ENCODE data around the gene LAGE3.

DNA sequence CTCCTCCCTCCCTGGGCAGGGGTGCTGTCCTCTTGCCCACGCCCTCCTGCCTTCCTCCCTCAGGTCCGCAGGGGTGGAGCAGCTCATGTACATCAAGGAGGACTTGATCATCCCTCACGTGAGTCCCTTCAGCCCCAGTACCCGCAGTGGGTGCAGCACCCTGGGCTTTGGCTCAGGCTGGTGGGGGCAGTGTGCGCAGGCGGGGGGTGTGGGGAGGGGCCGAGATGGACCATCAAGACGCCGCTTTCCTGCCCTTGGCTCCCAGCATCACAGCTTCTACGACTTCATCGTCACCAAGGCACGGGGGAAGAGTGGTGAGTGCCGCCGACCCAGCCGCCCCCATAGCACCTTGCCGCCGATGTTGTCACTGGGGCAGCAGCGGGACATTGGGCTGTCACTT, 29.5 kb downstream of the LAGE3 start:
- TF ChIP-seq, protein P1, sequence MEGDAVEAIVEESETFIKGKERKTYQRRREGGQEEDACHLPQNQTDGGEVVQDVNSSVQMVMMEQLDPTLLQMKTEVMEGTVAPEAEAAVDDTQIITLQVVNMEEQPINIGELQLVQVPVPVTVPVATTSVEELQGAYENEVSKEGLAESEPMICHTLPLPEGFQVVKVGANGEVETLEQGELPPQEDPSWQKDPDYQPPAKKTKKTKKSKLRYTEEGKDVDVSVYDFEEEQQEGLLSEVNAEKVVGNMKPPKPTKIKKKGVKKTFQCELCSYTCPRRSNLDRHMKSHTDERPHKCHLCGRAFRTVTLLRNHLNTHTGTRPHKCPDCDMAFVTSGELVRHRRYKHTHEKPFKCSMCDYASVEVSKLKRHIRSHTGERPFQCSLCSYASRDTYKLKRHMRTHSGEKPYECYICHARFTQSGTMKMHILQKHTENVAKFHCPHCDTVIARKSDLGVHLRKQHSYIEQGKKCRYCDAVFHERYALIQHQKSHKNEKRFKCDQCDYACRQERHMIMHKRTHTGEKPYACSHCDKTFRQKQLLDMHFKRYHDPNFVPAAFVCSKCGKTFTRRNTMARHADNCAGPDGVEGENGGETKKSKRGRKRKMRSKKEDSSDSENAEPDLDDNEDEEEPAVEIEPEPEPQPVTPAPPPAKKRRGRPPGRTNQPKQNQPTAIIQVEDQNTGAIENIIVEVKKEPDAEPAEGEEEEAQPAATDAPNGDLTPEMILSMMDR (IDR thresholded peaks at IDR 0.05; ENCODE audit: low read depth, low read length), result no peak
- no peak for TF ChIP-seq EZH2phosphoT487 (IDR thresholded peaks at IDR 0.05; ENCODE audit: low read depth)

All from OCI-LY3 (cell line).